HUES64 (cell line): ENCODE measurements around the gene PDE4D.

Source experiments
- H3K27ac ChIP-seq: 2 replicates; pipeline ENCODE4 v1.7.0; 2013; ENCODE audit warnings: low read depth, low read length, inconsistent platforms
- H3K27me3 ChIP-seq: 2 replicates; pipeline ENCODE4 v1.6.1; 2013; ENCODE audit warnings: mild to moderate bottlenecking, low read length; ENCODE audit not compliant: insufficient read depth
- H3K36me3 ChIP-seq: 2 replicates; pipeline ENCODE4 v1.6.1; 2013; ENCODE audit warnings: mild to moderate bottlenecking, low read length; ENCODE audit not compliant: insufficient read depth
- H3K4me1 ChIP-seq: 2 replicates; pipeline ENCODE4 v1.6.1; 2013; ENCODE audit warnings: mild to moderate bottlenecking, low read length, moderate library complexity; ENCODE audit not compliant: insufficient read depth
- H3K4me3 ChIP-seq: 2 replicates; pipeline ENCODE4 v1.5.1; 2013; ENCODE audit warnings: mild to moderate bottlenecking, low read length, moderate library complexity
- H3K9ac ChIP-seq: 2 replicates; pipeline ENCODE4 v1.6.1; 2013; ENCODE audit warnings: mild to moderate bottlenecking, low read depth, low read length
- H3K9me3 ChIP-seq: 2 replicates; pipeline ENCODE4 v1.6.1; 2013; ENCODE audit warnings: low read depth, low read length; ENCODE audit not compliant: insufficient read depth
- WGBS: fragments of 150-250, 120-280 bp; methylation state at CpG from one replicate; pipeline ENCODE4 v1.1.7; 2013; ENCODE audit warnings: missing lambda C conversion rate; 5-methylcytosine and 5-hydroxymethylcytosine counted together

PDE4D gene

GRCh38 chr5:59665086-59665831 lies 228.3 kb downstream of the PDE4D start:
- Histone ChIP-seq H3K27me3 (no peaks in the 10 kb centered on the region), H3K36me3 (no peaks in the 10 kb centered on the region), H3K4me1 (peaks cover 12% of the 10 kb centered on the region; the same call in 1 of the 2 replicates), H3K4me3 (no peak overlapping the region), H3K9ac (no peak overlapping the region), H3K27ac (no peak overlapping the region), H3K9me3 (no peaks in the 10 kb centered on the region)

GRCh38 chr5:59661954-59662615 lies 231.4 kb downstream of the PDE4D start:
- WGBS = 72% methylated on average over 4 of the region's 4 CpGs

DNA sequence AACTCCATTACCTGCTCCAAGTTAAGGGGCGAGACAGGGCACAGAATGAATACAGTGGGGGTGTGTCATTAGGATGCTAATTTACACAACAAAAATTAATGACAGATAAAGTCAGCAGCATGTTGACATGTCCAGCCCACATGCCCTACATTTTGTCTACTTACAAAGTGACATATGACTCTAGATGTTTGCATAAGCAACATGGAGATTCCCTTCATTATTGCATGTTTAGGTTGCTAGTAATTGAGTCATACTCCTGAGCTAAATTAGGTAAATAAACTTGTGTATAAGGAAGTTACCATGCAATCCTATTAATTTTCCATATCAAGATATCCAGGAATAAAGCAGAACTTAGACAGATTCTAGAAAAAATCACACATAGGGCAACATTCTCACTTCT lies 232.2 kb downstream of the PDE4D start:
- H3K4me1 ChIP-seq = peaks cover 12% of the 10 kb centered on the region; the same call in 1 of the 2 replicates
- H3K4me3 ChIP-seq = no peak overlapping the region
- WGBS = no CpG with 5 or more reads among the region's 1 CpG

More at GRCh38 chr5:59661954-59662615, 231.4 kb downstream of the PDE4D start:
- H3K4me1 ChIP-seq = peaks cover 12% of the 10 kb centered on the region; the same call in 1 of the 2 replicates
- no peak overlapping the region for H3K9ac ChIP-seq
- H3K4me3 ChIP-seq = no peak overlapping the region
- no peaks in the 10 kb centered on the region for H3K9me3 ChIP-seq
- H3K27me3 ChIP-seq = no peaks in the 10 kb centered on the region
- H3K36me3 ChIP-seq = no peaks in the 10 kb centered on the region
- no peak overlapping the region; the same call in 1 of the 2 replicates for H3K27ac ChIP-seq

GRCh38 chr5:59660737-59661136 lies 232.8 kb downstream of the PDE4D start:
- H3K27ac ChIP-seq = no peak overlapping the region
- no peaks in the 10 kb centered on the region for H3K36me3 ChIP-seq
- 77% methylated on average over 1 of the region's 1 CpG for WGBS
- no peaks in the 10 kb centered on the region for H3K9me3 ChIP-seq
- peaks cover 12% of the 10 kb centered on the region; the same call in 1 of the 2 replicates for H3K4me1 ChIP-seq
- H3K27me3 ChIP-seq = no peaks in the 10 kb centered on the region
- H3K4me3 ChIP-seq = no peak overlapping the region
- no peak overlapping the region for H3K9ac ChIP-seq

More for the DNA sequence above, 232.2 kb downstream of the PDE4D start:
- H3K27ac ChIP-seq = no peak overlapping the region
- H3K9ac ChIP-seq = no peak overlapping the region
- no peaks in the 10 kb centered on the region for H3K9me3 ChIP-seq
- no peaks in the 10 kb centered on the region for H3K27me3 ChIP-seq
- no peaks in the 10 kb centered on the region for H3K36me3 ChIP-seq

DNA sequence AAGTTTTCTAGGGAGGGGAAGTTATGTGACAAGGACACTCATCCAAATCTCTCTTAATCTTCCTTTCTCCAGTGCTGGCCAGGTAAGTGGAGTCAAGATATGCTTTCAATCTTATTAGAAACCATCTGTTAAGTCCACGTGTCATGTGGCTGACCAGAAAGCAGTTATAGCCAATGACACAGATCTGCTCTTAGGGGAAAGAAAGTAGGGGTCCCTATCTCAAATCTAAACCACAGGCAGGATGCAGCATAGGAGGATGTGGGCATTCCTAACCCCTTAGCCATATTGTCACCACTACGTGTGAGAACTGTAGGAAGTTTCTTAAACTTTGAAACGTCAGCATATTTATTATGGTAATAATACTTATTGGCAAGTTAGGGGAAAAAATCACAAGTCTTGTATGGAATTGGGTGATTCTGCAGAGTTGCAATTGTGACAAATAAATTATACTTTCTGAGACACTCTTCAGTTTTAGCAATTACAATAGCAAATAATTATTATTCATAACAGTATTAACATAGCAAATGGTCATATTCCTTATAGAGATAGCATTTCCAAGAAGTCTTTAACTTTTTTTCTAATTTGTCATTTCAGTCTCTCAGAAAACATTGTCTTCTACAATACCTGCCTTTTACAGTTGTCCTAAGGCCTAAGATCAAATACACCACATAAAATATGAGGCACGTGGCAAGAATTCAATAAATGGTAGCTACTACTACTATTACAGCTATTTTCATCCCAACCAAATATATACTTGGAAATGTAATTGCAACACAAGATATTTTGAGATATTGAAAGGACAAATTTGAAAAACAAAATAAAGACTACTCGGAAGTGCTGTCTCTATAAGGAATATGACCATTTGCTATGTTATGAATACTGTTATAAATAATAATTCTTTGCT lies 236.9 kb downstream of the PDE4D start:
- peaks cover 4% of the 10 kb centered on the region; the same call in 1 of the 2 replicates for H3K4me1 ChIP-seq
- H3K9ac ChIP-seq = no peak overlapping the region
- 89% methylated on average over 4 of the region's 5 CpGs for WGBS
- H3K27me3 ChIP-seq = no peaks in the 10 kb centered on the region
- no peaks in the 10 kb centered on the region for H3K9me3 ChIP-seq
- H3K36me3 ChIP-seq = no peaks in the 10 kb centered on the region
- no peak overlapping the region for H3K4me3 ChIP-seq
- no peak overlapping the region for H3K27ac ChIP-seq

DNA sequence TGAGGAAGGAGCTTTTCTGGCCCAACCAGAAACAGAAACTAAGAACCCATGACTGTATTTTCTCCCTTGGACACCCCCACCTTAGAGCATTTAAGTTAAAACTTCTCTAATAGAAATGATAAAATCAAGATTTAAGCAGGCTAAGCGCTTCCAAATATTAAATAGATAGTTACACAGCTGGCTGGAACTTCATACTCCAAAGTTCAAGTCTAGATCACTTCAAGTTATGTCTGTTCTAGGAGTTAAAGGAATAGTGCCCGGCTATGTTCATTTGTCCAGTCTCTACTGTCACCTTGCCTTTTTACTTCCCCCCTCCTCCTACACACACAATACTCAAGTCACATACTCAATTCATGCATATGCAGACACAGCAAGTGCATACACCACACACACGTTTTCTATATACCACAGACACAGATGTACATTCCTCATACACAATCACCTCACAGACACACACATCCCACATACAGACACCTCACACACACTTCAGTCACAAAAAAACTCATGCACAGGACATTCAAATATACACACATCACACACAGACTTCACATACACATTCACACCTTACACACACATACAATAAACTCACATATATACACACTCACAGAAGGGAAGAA lies 237.7 kb downstream of the PDE4D start:
- no peaks in the 10 kb centered on the region for H3K36me3 ChIP-seq
- no peak overlapping the region for H3K27ac ChIP-seq
- H3K4me1 ChIP-seq = 0 out of 2 replicates have a peak, but pooled peaks cover 4% of the 10 kb centered on the region
- no peaks in the 10 kb centered on the region for H3K27me3 ChIP-seq
- H3K4me3 ChIP-seq = no peak overlapping the region
- WGBS = 90% methylated on average over 3 of the region's 3 CpGs
- no peak overlapping the region for H3K9ac ChIP-seq
- no peaks in the 10 kb centered on the region for H3K9me3 ChIP-seq

DNA sequence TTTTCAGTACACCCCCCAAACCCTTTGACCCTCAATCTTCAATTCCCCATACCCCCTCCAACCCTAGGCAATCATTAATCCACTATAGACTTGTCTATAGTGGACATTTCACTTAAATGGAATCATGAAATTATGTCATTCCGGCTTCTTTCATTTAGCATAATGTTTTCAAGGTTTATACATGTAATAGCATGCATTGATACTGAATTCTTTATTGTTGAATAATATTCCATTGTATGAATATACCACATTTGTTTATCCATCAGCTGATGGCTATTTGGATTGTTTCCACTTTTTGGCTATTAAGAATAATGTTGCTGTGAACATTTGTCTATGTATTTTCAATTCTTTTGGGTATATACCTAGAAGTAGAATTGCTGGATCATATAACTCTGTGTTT lies 238.8 kb downstream of the PDE4D start:
- H3K9me3 ChIP-seq = no peaks in the 10 kb centered on the region
- no peaks in the 10 kb centered on the region for H3K27me3 ChIP-seq
- no peaks in the 10 kb centered on the region for H3K36me3 ChIP-seq
- no peaks in the 10 kb centered on the region for H3K4me1 ChIP-seq
- no CpG with 5 or more reads among the region's 1 CpG for WGBS
- H3K27ac ChIP-seq = no peak overlapping the region
- H3K4me3 ChIP-seq = no peak overlapping the region
- no peak overlapping the region for H3K9ac ChIP-seq

DNA sequence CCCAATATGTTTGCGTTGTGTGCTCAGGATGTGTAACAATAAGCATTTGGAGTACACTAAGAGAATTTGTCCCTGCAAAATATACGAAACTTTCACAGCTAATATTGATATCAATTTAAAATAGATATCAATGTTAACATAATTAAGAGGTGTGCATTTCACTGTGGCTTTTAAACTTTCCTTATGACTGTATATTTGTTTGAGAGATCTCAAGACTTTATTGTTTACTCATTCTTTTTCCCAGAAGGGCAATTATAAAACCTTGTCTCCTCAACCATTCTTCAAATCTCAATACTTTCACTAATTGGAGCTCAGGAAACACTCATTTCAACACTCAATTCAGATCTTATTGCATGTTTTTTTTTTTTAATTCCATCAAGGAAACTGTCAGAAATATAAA lies 241.1 kb downstream of the PDE4D start:
- Histone ChIP-seq H3K36me3 (no peaks in the 10 kb centered on the region), H3K9ac (no peak overlapping the region), H3K9me3 (no peaks in the 10 kb centered on the region), H3K4me1 (peaks cover 5% of the 10 kb centered on the region; the same call in 1 of the 2 replicates), H3K4me3 (no peak overlapping the region), H3K27ac (no peak overlapping the region), H3K27me3 (no peaks in the 10 kb centered on the region)
- 100% methylated on average over 1 of the region's 2 CpGs for WGBS

- no peak overlapping the region for H3K9ac ChIP-seq
- peak overlapping the region; percentile 28; the same call in 1 of the 2 replicates for H3K27ac ChIP-seq
- peaks cover 5% of the 10 kb centered on the region; the same call in 1 of the 2 replicates for H3K4me1 ChIP-seq
- 81% methylated on average over 8 of the region's 8 CpGs for WGBS
- no peaks in the 10 kb centered on the region for H3K9me3 ChIP-seq
- no peaks in the 10 kb centered on the region for H3K36me3 ChIP-seq
- H3K27me3 ChIP-seq = no peaks in the 10 kb centered on the region
- no peak overlapping the region for H3K4me3 ChIP-seq
Measured at GRCh38 chr5:59648949-59649921, 244.3 kb downstream of the PDE4D start.
